Brain microvascular endothelial cell (primary cell): ENCODE data around the gene KCNJ15.
A peak's percentile ranks its signal among the peaks of the same experiment; 100 is the strongest.
"Not testable (repeated sequence)": the region's sequence is repeated elsewhere in the genome, so short reads cannot be mapped to it uniquely, and the experiment has no call there.

Experiments used
- DNase-seq: peaks from one replicate; pipeline ENCODE4 v3.0.0-alpha.2; 2020
- H3K27ac ChIP-seq: fragments of 250-450 bp; sonication (Bioruptor Pico); 2 replicates; pipeline ENCODE4 v1.5.1; 2020; ENCODE audit warnings: mild to moderate bottlenecking, moderate library complexity
- H3K27me3 ChIP-seq: fragments of 250-450 bp; sonication (Bioruptor Pico); replicated peaks from 2 replicates; pipeline ENCODE4 v1.5.1; 2020; ENCODE audit warnings: mild to moderate bottlenecking
- H3K36me3 ChIP-seq: fragments of 250-450 bp; sonication (Bioruptor Pico); replicated peaks from 2 replicates; pipeline ENCODE4 v1.5.1; 2020; ENCODE audit warnings: mild to moderate bottlenecking
- H3K4me3 ChIP-seq: 2 replicates; pipeline ENCODE4 v1.5.1; 2011; ENCODE audit warnings: low read depth, mild to moderate bottlenecking, control low read depth, low read length, moderate library complexity
- in situ Hi-C: cut with HindIII; loops from 2 replicates; pipeline ENCODE4 v1.10.0; 2017; ENCODE audit warnings: low sequenced_read_pairs, low pct_ligation_motif_present
- TF ChIP-seq, protein P1 (sequence below): IDR thresholded peaks from 2 replicates; pipeline ENCODE4 v1.5.1; 2011; ENCODE audit warnings: low read depth, mild to moderate bottlenecking, moderate library complexity, low read length, control low read depth, inconsistent platforms; ENCODE audit errors: missing control alignments

Gene KCNJ15

DNA sequence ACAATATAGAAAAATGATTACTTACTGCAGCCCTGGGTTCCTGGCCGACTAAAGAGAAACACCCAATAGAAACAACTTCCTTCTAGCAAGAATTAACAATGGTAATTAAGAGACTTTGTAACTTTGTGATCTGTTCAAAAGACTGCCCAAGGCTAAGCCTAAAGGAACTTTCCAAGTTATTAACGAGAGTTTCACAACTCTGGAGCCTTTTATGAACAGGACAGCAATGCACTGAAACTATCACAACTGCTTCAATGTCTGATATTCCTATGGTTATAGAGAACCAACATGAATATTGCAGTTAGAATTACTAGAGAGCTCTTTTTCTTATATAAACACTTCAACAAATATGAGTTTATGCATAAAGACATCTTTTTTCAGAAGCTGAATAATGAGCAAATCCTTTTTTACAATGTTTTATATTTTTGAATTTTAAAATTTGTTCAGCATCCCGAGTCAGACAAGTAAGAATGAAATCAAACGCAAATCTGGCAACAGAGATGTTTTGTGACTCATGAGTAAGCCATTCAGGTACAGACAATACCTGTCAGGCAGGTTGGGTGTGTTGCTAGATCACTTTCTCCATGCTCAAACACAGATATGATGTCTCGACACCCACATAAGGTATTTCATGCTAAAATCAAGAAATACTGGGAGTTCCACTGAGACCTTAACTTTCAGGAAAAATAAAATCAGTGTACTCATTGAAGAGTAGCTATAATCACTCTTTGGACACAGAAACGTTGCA, 22.2 kb upstream of the KCNJ15 start:
- in situ Hi-C loops, result no loop called here
- no peak overlapping the region for H3K4me3 ChIP-seq
- no peak overlapping the region for H3K27ac ChIP-seq
- TF ChIP-seq, protein P1, sequence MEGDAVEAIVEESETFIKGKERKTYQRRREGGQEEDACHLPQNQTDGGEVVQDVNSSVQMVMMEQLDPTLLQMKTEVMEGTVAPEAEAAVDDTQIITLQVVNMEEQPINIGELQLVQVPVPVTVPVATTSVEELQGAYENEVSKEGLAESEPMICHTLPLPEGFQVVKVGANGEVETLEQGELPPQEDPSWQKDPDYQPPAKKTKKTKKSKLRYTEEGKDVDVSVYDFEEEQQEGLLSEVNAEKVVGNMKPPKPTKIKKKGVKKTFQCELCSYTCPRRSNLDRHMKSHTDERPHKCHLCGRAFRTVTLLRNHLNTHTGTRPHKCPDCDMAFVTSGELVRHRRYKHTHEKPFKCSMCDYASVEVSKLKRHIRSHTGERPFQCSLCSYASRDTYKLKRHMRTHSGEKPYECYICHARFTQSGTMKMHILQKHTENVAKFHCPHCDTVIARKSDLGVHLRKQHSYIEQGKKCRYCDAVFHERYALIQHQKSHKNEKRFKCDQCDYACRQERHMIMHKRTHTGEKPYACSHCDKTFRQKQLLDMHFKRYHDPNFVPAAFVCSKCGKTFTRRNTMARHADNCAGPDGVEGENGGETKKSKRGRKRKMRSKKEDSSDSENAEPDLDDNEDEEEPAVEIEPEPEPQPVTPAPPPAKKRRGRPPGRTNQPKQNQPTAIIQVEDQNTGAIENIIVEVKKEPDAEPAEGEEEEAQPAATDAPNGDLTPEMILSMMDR, result no peak
- no peaks in the 10 kb centered on the region for H3K27me3 ChIP-seq
- DNase-seq, result no peak
- H3K36me3 ChIP-seq, result no peaks in the 10 kb centered on the region

DNA sequence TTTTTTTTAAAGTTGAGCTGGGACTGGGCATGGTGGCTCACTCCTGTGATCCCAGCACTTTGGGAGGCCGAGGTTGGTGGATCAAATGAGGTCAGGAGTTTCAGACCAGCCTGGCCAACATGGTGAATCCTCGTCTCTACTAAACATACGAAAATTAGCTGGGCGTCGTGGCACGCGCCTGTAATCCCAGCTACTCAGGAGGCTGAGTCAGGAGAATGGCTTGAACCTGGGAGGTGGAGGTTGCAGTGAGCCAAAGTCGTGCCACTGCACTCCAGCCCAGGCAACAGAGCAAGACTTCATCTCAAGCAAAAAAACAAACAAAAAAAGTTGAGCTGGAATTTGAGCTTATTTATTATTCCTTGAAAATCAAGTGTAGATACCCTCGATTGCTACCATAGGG, 21.5 kb upstream of the KCNJ15 start:
- in situ Hi-C loops, H3K36me3 ChIP-seq, H3K27ac ChIP-seq, H3K27me3 ChIP-seq, DNase-seq, H3K4me3 ChIP-seq: not testable (repeated sequence)

DNA sequence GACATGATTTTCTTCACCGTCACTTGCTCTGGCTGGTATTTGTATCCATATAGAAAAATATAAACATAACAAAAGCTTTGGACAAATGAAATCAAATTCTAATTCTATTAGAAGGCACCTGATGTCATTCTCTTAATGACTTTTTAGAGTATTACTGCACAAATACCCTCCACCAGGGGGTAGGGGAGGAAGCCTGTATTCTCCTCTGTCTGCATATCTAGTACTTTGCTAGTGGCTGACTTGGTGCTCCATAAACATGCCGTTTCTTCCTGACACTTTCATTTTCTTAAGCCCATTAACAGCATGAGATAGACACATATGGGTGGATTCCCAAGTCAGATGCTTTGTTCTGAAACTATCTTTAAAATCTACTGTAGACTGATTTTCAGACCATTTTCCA, 20.6 kb upstream of the KCNJ15 start:
- H3K27ac ChIP-seq, result no peak overlapping the region
- in situ Hi-C loops, result no loop called here
- no peaks in the 10 kb centered on the region for H3K27me3 ChIP-seq
- no peaks in the 10 kb centered on the region for H3K36me3 ChIP-seq
- DNase-seq, result peak; percentile 27
- no peak overlapping the region for H3K4me3 ChIP-seq
- TF ChIP-seq, protein P1, result peak; percentile 49

DNA sequence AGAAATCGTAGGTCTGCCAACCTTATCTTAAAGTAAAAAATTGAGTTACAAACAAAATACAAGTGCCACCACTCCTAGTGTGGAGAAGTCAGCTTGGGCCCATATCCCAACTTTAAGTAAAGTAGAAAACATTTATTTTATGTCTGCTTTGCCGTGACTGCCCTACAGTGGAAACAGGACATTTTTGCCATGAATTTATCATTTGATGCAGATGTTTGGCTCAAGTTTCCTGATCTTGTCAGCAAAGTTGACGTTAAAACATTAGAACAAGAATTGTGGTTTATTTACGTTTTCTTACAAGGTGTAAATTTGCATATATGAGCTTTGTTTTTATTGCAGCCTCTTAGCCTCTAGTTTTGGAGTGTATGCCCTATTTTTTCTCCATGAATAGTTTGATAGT, 17.1 kb upstream of the KCNJ15 start:
- H3K36me3 ChIP-seq, result no peaks in the 10 kb centered on the region
- no peak overlapping the region for H3K27ac ChIP-seq
- in situ Hi-C loops, result no loop called here
- no peak for DNase-seq
- H3K27me3 ChIP-seq, result no peaks in the 10 kb centered on the region
- TF ChIP-seq, protein P1, result no peak
- no peak overlapping the region for H3K4me3 ChIP-seq

DNA sequence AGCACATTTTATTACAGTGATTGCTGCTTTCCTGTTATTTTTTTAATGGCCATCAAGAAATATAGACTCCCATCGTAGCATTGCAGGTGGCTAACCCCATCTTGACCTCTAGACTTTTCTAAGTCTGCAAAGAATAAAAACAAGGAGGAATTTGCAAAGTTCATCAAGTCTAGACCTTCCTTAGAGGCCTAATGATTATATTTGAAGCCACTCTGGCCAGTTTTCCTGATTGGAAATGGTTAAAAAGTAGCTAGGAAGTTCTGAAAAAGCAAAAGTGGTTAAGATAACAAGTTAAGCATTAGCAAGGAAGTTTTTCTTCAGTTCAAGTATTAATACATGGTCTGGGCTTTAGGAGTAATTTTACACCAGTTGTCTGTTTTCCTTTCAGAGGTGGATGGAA, 16.7 kb upstream of the KCNJ15 start:
- in situ Hi-C loops, result no loop called here
- TF ChIP-seq, protein P1, result no peak
- Histone ChIP-seq H3K36me3 (no peaks in the 10 kb centered on the region), H3K27me3 (no peaks in the 10 kb centered on the region), H3K4me3 (no peak overlapping the region), H3K27ac (peak overlapping the region; percentile 88)
- DNase-seq, result no peak

DNA sequence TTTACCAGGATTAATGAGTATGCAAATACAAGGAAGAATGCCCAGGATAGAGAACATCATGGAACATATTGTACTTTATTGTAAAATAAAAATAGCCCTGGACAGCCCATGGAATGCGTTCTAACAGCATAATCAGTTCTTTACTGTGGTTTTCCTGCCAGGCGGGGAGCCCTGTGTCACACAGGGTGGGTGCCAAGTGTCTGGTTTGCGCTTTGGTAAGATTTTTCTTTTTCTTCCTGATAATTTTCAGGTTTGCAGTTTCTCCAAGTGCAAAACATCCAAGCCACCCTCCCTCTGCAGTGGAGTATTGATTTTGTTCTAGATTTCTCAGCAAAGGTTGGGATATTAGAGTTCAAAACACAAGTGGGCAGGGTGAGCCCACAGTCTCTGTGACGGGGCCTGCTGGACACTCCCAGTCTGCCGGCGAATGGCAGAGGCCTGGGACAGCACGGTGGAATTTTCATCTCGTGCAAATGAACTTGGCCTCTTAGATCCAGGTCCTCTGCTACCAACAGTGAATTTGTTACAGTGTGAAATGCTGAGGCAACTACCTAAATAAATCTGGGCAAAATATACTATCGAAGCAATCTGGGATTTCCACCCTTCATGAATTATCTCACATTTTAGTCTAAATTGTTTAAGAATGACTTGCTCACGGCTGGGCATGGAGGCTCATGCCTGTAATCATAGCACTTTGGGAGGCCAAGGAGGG, 15.6 kb upstream of the KCNJ15 start:
- TF ChIP-seq, protein P1, result no peak
- peak; percentile 72 for DNase-seq
- H3K4me3 ChIP-seq, result no peak overlapping the region
- peak overlapping the region; percentile 88 for H3K27ac ChIP-seq
- no peaks in the 10 kb centered on the region for H3K27me3 ChIP-seq
- in situ Hi-C loops, result no loop called here
- no peaks in the 10 kb centered on the region for H3K36me3 ChIP-seq
